GM18502 (cell line): ENCODE results near the gene IGF2R.
"Not testable (repeated sequence)": the region's sequence is repeated elsewhere in the genome, so short reads cannot be mapped to it uniquely, and the experiment has no call there.

Experiments used
- ATAC-seq: cut with Tn5 transposase; IDR thresholded peaks from one replicate; pipeline ENCODE4 v1.9.1; 2021; ENCODE audit warnings: mild to moderate bottlenecking; ENCODE audit not compliant: unreplicated experiment, poor library complexity

Gene IGF2R

DNA sequence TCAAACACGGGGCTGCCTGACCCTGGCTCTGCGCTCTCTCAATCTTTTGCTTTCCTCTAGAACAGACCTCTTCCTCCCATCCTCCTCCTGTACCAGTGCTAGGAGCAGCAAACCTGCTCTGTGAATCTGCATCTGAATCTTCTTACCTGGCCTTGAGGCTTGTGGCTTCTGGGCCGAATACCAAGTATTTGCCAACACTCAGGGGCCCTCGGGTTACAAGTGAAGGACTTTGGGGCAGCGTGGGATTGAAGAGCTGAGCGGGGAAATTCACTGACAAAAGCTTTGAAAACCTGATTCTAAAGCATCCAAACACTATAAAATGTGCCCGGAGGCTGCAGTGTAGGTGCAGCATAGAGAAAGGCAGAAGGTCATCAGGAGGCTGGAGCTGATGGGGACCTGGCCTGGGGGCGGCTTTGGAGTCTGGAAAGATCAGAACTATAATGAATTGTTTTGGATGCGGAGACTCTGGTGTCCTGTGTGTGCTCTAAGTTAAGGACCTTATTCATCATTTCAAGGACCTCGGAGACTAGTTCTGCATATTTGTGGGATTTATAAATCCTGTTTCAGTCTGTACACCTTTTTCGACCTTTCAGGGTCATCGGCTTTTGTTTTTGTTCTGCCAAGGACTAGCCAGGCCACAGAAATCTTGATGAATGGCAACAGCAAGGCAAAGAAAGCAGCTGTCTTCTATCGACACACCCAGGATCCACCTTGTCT, 16.4 kb upstream of the IGF2R start:
- ATAC-seq: no peak

DNA sequence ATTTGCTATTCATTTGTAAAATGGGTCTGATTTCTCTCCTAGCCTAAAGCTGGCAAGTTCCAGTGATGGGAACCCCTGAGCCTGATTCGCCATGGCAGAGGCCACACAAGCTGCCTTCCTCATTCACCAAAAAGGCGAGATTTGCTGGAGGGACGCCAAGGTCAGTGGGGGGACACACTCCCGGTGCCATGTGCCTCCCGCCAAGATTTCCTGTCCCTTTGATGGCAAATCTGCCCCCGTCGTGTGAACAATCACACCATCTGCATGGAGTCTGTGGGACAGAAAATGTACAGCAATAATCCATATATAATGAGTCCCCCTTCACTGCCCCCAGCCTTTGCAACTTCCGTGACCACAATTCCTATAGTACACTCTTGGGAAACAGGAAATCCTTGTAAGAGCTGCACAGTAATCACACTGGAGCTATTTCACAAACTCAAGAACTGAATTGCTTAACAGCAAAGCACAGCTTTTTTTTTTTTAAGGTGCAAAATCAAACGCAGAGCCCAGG, 15.7 kb upstream of the IGF2R start:
- ATAC-seq: no peak

DNA sequence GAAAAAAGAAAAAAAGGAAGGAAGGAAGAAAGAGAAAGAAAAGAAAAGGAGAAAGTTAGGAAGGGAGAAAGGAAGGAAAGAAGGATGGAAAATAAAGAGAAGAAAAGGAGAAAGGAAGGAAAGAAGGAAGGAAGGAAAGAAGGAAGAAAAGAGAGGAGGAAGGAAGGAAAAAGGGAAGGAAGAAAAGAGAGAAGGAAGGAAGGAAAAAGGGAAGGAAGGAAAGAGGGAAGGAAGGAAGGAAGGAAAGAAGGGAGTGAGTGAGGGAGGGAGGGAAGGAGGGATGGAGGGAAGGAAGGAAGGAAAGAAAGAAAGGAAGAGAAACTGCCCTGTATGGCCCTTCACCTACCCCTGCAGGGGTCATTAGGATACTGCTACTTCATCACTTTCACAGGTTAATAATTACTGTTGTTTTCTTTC, 12.9 kb upstream of the IGF2R start:
- ATAC-seq: no peak

GRCh38 chr6:159957071-159957673, 11.7 kb upstream of the IGF2R start:
- ATAC-seq: no peak

GRCh38 chr6:159959165-159959975, 9.5 kb upstream of the IGF2R start:
- ATAC-seq: peak; percentile 78

DNA sequence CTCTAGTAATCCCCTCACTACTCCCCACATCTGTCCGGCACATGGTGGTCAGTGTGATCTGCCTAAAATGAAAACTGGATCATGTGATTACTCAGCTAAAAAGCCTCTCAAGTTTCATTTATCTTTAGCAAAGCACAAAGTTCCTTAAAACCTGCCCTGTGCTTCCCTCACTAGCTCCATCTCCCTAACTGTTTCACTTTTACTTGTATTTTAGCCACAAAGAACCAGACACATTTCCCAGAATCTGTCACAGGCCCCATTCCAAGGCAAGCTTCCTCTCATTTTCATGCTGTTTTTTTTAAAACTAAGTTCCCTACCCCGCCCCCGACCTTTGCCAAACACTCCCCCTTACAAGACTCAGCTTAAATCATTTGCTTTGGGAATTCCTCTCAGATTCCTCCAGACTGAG, 8.9 kb upstream of the IGF2R start:
- no peak for ATAC-seq

GRCh38 chr6:159960485-159960884, 8.4 kb upstream of the IGF2R start:
- no peak for ATAC-seq

DNA sequence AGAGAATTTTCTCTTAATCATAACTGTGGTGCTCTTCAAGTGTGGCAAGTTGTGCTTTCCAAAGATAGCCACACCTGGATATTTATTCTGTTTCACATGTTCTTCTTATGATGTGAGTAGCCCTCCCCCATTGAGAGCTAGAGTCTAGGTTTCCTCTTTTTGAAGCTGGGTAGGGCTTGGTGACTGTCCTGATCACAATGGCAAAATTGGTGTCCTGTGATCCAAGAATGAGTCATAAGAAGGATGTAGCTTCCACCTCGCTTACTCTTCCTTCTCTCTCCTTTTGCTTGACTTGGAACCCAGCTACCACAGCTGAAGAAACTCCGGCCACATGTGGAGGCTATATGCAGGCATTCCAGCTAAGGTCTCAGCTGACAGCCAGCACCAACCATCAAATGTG, 7.4 kb upstream of the IGF2R start:
- no peak for ATAC-seq

DNA sequence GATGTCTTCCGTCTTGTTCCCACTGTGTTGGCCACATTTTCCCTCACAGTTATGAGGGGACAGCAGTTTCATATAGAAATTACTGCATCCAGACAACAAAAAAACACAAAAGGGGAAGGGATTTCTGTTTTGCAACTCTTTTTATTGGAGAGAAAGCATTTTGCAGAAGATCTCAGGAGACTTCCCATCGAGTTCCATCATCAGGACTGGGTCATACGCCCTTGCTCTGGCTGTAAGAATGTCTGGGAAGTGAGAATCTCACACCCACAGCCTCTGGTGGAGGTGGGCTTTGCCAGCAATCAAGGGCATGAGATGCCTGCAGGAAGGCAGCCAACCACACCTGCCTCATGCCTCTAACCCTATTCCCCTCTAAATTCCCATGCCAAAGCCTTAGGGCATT, 5.8 kb upstream of the IGF2R start:
- no peak for ATAC-seq

GRCh38 chr6:159964046-159964445, 4.8 kb upstream of the IGF2R start:
- no peak for ATAC-seq

- ATAC-seq: no peak
These were observed 2.5 kb upstream of the IGF2R start for GRCh38 chr6:159966339-159966738.

DNA sequence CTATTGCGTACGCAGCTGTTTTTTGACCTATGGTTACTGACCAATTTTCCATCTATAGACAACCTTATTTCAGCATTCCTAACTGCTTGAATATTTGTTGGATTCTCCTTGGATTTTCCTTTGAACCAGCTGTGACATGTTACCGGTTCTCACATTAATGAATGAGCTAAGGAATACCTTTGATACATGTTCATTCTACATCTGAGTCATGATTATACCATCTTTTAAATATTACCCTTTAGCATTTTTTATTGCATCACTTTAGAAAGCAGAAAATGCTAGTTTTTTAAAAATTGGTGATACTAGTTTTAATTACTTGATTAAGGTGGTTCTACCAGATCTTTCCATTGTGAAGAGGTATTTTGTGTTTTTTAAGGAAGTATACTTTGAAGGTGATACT, 1.9 kb upstream of the IGF2R start:
- ATAC-seq: no peak

GRCh38 chr6:159967621-159968020, 1.3 kb upstream of the IGF2R start:
- ATAC-seq: not testable (repeated sequence)

- ATAC-seq: peak; percentile 40
These were observed 476 bp downstream of the IGF2R start for GRCh38 chr6:159969204-159969912.

DNA sequence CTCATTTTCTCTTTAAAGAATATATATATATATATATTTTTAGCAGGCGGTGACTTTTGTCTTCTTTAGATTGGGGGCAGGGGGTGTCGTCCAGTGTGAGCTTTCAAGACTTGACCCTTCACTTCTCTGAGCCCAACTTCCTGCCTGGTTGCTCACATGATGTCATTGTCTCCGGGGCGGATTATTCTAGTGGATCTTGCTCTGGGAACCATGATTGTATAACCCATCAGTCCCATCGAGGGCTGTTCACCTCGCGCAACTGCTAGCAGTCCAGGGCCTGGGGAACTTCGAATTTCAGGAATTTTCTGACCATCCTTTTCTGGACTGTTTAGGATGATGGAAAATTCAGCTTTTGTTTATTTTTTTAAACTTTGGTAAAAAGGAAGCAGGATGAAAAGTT, 1.0 kb downstream of the IGF2R start:
- ATAC-seq: peak; percentile 36

GRCh38 chr6:159970659-159971063, 1.8 kb downstream of the IGF2R start:
- ATAC-seq: no peak

DNA sequence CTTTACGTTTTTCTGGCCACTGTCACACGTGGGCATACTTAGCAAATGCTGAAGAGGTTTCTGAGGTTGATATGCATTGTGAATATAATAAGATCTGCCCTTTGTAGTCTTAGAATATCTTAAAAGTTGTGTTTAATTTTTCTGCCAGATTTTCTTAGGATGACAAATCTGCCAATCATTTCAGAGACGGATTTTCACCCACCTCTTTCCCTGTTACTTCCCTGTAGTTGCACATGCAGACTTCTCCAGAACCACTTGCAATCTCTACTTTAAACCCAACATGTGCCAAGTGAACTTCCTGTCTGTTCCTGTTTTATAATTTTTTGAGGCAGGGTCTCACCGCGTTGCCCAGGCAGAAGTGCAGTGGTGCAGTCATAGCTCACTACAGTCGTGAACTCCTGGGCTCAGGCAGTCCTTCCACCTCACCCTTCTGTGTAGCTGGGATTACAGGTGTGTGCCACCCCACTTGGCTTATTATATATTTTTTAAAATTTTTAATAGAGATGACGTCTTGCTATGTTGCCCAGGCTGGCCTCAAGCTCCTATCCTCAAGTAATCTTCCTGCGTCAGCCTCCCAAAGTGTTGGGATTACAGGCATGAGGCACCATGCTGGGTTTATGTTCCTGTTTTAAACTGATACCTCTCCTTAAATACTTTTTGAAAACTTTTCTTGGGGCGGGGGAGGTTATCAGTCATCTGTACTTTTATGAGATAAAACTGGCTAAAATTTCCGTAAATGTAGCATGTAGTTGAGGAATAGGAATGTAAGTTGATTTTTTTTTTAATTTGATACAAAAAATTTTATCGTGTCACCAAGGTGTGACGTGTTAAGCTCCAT, 2.7 kb downstream of the IGF2R start:
- ATAC-seq: no peak

DNA sequence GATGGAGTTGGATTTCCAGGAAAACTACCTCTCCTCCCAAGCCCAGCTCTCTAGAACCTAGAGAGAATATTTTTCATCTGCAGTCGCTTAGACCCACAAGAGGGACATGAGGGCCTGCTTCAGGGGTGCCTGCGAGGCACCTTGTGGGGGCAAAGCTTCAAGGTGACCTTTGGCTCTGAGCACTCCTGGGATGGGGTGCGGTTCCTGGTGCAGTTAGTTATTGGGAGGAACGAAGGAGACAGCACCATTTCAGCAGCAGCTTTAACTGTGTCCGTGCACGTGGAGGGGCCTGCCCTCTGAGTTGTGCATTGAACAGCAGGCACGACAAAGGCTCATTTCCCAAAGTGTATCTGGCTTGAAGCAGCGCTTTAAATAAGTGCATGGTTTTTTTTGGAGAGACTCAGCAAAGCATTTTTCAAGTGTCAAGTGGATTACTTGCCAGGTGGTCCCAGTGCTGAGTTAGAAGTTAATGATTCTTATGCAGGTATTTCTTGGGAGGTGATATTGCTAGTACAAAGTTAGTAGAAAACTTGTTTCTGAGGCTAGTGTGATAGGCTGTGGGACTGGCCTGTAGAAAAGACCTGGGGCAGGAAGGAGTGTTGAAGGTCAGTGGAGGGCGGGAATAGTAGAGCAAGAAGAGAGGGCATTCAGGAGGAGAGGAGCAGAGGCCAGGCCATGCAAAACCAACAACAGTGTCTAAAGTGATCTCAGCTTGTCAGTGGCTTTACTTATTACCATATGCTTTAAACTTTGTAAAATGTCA, 3.8 kb downstream of the IGF2R start:
- no peak for ATAC-seq

GRCh38 chr6:159973406-159973805, 4.5 kb downstream of the IGF2R start:
- no peak for ATAC-seq
